H7 (cell line): ENCODE measurements around the gene VPS8. TPM values are rescaled to one million over a fixed set of nuclear protein-coding genes. Genes with fewer than 3 reads are reported as not detected.

Experiments used
- DNase-seq: peaks from one replicate; pipeline ENCODE4 v3.0.0; 2012
- H3K27me3 ChIP-seq: 2 replicates; pipeline ENCODE4 v1.6.0; 2011; ENCODE audit warnings: mild to moderate bottlenecking, low read length; ENCODE audit not compliant: control insufficient read depth, insufficient read depth
- H3K36me3 ChIP-seq: replicated peaks from 2 replicates; pipeline ENCODE4 v1.5.1; 2011; ENCODE audit warnings: low read length; ENCODE audit not compliant: control insufficient read depth, insufficient read depth
- H3K4me3 ChIP-seq: 2 replicates; pipeline ENCODE4 v1.5.1; 2011; ENCODE audit warnings: low read depth, mild to moderate bottlenecking, control low read depth, low read length, moderate library complexity; ENCODE audit not compliant: insufficient read depth
- total RNA-seq: library from RNA; depleted of rRNA; stranded (reverse); fragments of >200 nt; shearing (Covaris generic); gene quantifications from 2 replicates; pipeline ENCODE4 v1.2.3, GENCODE V29; 2014

The VPS8 gene
- total RNA-seq, 1 experiment from 2014 or later = 20.3 TPM

- H3K27me3 ChIP-seq = no peaks in the 10 kb centered on the region
- no peak overlapping the region for H3K4me3 ChIP-seq
- DNase-seq = no peak
- no peaks in the 10 kb centered on the region for H3K36me3 ChIP-seq
Observed at GRCh38 chr3:185024966-185025365, 213.0 kb downstream of the VPS8 start.

GRCh38 chr3:185028121-185028520 is 216.2 kb downstream of the VPS8 start:
- Histone ChIP-seq H3K4me3 (no peak overlapping the region), H3K36me3 (no peaks in the 10 kb centered on the region)
- no peak for DNase-seq

GRCh38 chr3:185029086-185029485 is 217.1 kb downstream of the VPS8 start:
- Histone ChIP-seq H3K27me3 (no peaks in the 10 kb centered on the region), H3K4me3 (no peak overlapping the region), H3K36me3 (no peaks in the 10 kb centered on the region)
- DNase-seq = no peak

More at GRCh38 chr3:185028121-185028520, 216.2 kb downstream of the VPS8 start:
- H3K27me3 ChIP-seq = no peaks in the 10 kb centered on the region

GRCh38 chr3:185030399-185030798 is 218.4 kb downstream of the VPS8 start:
- Histone ChIP-seq H3K36me3 (no peaks in the 10 kb centered on the region), H3K4me3 (no peak overlapping the region), H3K27me3 (no peaks in the 10 kb centered on the region)
- DNase-seq = no peak

GRCh38 chr3:185030951-185031350 is 219.0 kb downstream of the VPS8 start:
- Histone ChIP-seq H3K27me3 (no peaks in the 10 kb centered on the region), H3K4me3 (no peak overlapping the region), H3K36me3 (no peaks in the 10 kb centered on the region)
- no peak for DNase-seq

- Histone ChIP-seq H3K27me3 (no peaks in the 10 kb centered on the region), H3K4me3 (no peak overlapping the region), H3K36me3 (no peaks in the 10 kb centered on the region)
- no peak for DNase-seq
Observed at GRCh38 chr3:185037801-185038200, 225.8 kb downstream of the VPS8 start.

- no peak for DNase-seq
- Histone ChIP-seq H3K27me3 (no peaks in the 10 kb centered on the region), H3K36me3 (no peaks in the 10 kb centered on the region), H3K4me3 (no peak overlapping the region)
Observed at GRCh38 chr3:185040425-185040824, 228.5 kb downstream of the VPS8 start.

GRCh38 chr3:185041540-185041939 is 229.6 kb downstream of the VPS8 start:
- H3K4me3 ChIP-seq = no peak overlapping the region
- DNase-seq = no peak
- H3K36me3 ChIP-seq = no peaks in the 10 kb centered on the region
- H3K27me3 ChIP-seq = no peaks in the 10 kb centered on the region

GRCh38 chr3:185042312-185043050 is 230.5 kb downstream of the VPS8 start:
- DNase-seq = no peak
- Histone ChIP-seq H3K4me3 (no peak overlapping the region), H3K27me3 (no peaks in the 10 kb centered on the region), H3K36me3 (no peaks in the 10 kb centered on the region)

GRCh38 chr3:185046164-185046515 is 234.2 kb downstream of the VPS8 start:
- Histone ChIP-seq H3K36me3 (no peaks in the 10 kb centered on the region; the same call in 1 of the 2 replicates), H3K27me3 (no peaks in the 10 kb centered on the region), H3K4me3 (no peak overlapping the region)
- no peak for DNase-seq

- no peaks in the 10 kb centered on the region; the same call in 1 of the 2 replicates for H3K36me3 ChIP-seq
- no peak overlapping the region for H3K4me3 ChIP-seq
- DNase-seq = no peak
- no peaks in the 10 kb centered on the region for H3K27me3 ChIP-seq
Observed at GRCh38 chr3:185046603-185047002, 234.6 kb downstream of the VPS8 start.

GRCh38 chr3:185049710-185050109 is 237.7 kb downstream of the VPS8 start:
- no peaks in the 10 kb centered on the region; the same call in 1 of the 2 replicates for H3K36me3 ChIP-seq
- no peak overlapping the region for H3K4me3 ChIP-seq
- DNase-seq = peak; percentile 71
- H3K27me3 ChIP-seq = no peaks in the 10 kb centered on the region

- H3K27me3 ChIP-seq = no peaks in the 10 kb centered on the region
- H3K36me3 ChIP-seq = no peaks in the 10 kb centered on the region; the same call in 1 of the 2 replicates
- H3K4me3 ChIP-seq = no peak overlapping the region
- no peak for DNase-seq
Observed at GRCh38 chr3:185051801-185052200, 239.8 kb downstream of the VPS8 start.

- Histone ChIP-seq H3K27me3 (no peaks in the 10 kb centered on the region), H3K36me3 (no peaks in the 10 kb centered on the region; the same call in 1 of the 2 replicates), H3K4me3 (no peak overlapping the region)
- no peak for DNase-seq
Observed at GRCh38 chr3:185052631-185053030, 240.7 kb downstream of the VPS8 start.

- DNase-seq = no peak
- Histone ChIP-seq H3K36me3 (no peaks in the 10 kb centered on the region), H3K4me3 (no peak overlapping the region), H3K27me3 (no peaks in the 10 kb centered on the region)
Observed at GRCh38 chr3:185056908-185057307, 244.9 kb downstream of the VPS8 start.

- Histone ChIP-seq H3K36me3 (no peaks in the 10 kb centered on the region), H3K4me3 (no peak overlapping the region), H3K27me3 (no peaks in the 10 kb centered on the region)
- DNase-seq = no peak
Observed at GRCh38 chr3:185057829-185058228, 245.9 kb downstream of the VPS8 start.
